ENCODE data around the gene MTPN. TPM values are rescaled to one million over a fixed set of nuclear protein-coding genes. Genes with fewer than 3 reads are reported as not detected.

MTPN gene
- total RNA-seq, 1 donor from 2014 or later = 142 TPM

DNA sequence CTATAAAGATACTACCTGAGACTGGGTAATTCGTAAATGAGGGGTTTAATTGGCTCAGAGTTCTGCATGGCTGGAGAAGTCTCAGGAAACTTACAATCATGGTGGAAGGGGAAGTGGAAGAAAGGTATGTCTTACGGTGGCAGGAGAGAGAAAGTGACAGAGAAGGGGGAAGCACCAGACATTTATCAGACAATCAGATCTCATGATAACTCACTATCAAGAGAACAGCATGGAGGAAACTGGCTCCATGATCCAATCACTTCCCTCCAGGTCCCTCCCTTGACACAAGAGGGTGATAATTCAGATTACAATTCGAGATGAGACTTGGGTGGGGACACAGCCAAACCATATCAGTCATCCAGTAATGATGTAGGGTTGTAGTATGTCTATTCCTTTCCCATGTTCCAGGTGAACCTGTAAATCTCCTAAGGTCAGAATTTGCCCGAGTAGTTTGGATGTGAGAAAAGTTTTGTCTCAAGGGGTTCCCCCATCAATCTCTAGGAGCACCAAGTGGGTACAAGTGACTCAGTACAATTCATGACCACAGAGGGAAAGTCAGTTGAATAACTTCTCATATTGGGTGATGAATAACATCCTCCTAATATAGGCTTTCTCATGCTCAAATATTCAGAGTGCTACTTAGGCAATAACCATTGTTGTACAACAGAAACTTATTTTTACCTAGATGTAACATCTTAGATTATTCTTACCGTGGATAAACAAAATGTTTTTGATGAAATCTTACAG, 39.7 kb upstream of the MTPN start:
- Mint-ChIP-seq H3K27me3 (ENCODE audit: low read depth) (peaks cover 29% of the 10 kb centered on the region), H3K4me1 (ENCODE audit: low read depth) (no peaks in the 10 kb centered on the region), H3K9me3 (ENCODE audit: low read depth) (no peaks in the 10 kb centered on the region), H3K36me3 (ENCODE audit: low read depth) (no peaks in the 10 kb centered on the region), H3K4me3 (ENCODE audit: unreplicated experiment) (no peak overlapping the region), H3K27ac (ENCODE audit: unreplicated experiment) (no peak overlapping the region)
- no peak for DNase-seq (ENCODE audit: low spot score)
- TF ChIP-seq, protein P1, sequence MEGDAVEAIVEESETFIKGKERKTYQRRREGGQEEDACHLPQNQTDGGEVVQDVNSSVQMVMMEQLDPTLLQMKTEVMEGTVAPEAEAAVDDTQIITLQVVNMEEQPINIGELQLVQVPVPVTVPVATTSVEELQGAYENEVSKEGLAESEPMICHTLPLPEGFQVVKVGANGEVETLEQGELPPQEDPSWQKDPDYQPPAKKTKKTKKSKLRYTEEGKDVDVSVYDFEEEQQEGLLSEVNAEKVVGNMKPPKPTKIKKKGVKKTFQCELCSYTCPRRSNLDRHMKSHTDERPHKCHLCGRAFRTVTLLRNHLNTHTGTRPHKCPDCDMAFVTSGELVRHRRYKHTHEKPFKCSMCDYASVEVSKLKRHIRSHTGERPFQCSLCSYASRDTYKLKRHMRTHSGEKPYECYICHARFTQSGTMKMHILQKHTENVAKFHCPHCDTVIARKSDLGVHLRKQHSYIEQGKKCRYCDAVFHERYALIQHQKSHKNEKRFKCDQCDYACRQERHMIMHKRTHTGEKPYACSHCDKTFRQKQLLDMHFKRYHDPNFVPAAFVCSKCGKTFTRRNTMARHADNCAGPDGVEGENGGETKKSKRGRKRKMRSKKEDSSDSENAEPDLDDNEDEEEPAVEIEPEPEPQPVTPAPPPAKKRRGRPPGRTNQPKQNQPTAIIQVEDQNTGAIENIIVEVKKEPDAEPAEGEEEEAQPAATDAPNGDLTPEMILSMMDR (IDR thresholded peaks at IDR 0.05) = no peak

DNA sequence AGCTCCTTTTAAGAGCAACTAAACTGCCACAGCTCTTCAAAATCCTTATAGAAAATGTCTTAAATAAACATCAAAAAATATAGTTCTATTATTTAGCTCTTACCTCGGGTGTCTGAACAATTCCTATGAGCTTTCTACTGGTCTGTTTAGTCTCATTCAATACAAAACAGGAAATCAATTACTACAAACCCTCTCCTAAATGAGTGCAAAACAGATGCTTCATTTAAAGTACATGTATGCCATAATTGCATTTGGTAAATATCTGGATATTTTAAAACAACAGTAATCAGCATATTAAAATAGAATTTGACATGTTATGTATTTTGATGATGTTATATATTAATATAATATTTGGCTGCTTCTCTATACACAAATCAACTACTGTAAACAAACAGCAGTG, 38.5 kb upstream of the MTPN start:
- no peak overlapping the region for H3K4me3 Mint-ChIP-seq (ENCODE audit: unreplicated experiment)
- H3K4me1 Mint-ChIP-seq (ENCODE audit: low read depth) = no peaks in the 10 kb centered on the region
- H3K27me3 Mint-ChIP-seq (ENCODE audit: low read depth) = peaks cover 31% of the 10 kb centered on the region
- H3K27ac Mint-ChIP-seq (ENCODE audit: unreplicated experiment) = no peak overlapping the region
- H3K36me3 Mint-ChIP-seq (ENCODE audit: low read depth) = no peaks in the 10 kb centered on the region
- H3K9me3 Mint-ChIP-seq (ENCODE audit: low read depth) = no peaks in the 10 kb centered on the region
- TF ChIP-seq, protein P1 (IDR thresholded peaks at IDR 0.05) = no peak
- no peak for DNase-seq (ENCODE audit: low spot score)

DNA sequence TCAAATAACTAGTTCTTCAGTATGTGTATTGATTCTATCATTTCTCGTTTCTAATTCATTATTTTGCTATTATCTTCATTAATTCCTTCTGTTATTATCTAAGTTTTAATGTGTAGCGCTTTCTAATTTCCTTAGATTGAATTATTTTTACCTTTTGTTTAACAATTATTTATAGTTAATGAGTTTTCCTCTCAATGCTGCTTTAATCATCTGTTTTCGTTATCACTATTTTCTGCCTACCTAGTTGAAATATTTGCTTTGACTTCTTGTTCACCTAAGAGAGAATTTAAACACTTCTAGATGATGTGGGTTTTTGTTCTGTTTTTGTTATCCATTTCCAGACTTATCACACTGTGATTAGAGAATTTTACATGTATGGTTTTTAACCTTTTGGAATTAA, 37.5 kb upstream of the MTPN start:
- no peak for DNase-seq (ENCODE audit: low spot score)
- Mint-ChIP-seq H3K27me3 (ENCODE audit: low read depth) (peaks cover 32% of the 10 kb centered on the region), H3K4me1 (ENCODE audit: low read depth) (no peaks in the 10 kb centered on the region), H3K9me3 (ENCODE audit: low read depth) (no peaks in the 10 kb centered on the region), H3K4me3 (ENCODE audit: unreplicated experiment) (no peak overlapping the region), H3K27ac (ENCODE audit: unreplicated experiment) (no peak overlapping the region), H3K36me3 (ENCODE audit: low read depth) (no peaks in the 10 kb centered on the region)
- TF ChIP-seq, protein P1 (IDR thresholded peaks at IDR 0.05) = no peak

DNA sequence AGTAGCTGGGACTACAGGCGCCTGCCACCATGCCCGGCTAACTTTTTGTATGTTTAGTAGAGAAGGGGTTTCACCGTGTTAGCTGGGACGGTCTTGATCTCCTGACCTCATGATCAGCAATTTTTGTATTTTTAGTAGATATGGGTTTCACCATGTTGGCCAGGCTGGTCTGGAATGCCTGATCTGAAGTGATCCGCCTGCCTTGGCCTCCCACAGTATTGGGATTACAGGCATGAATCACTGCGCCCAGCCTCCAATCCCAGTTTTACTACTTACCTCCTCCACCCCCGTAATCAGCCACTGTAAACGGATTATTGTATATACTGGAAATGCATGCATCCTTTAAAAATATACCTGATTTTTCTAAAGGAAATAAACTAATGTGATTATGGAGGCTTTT, 35.1 kb upstream of the MTPN start:
- Mint-ChIP-seq H3K36me3 (ENCODE audit: low read depth) (no peaks in the 10 kb centered on the region), H3K4me1 (ENCODE audit: low read depth) (peaks cover 3% of the 10 kb centered on the region), H3K27ac (ENCODE audit: unreplicated experiment) (no peak overlapping the region), H3K27me3 (ENCODE audit: low read depth) (peaks cover 29% of the 10 kb centered on the region), H3K9me3 (ENCODE audit: low read depth) (no peaks in the 10 kb centered on the region), H3K4me3 (ENCODE audit: unreplicated experiment) (no peak overlapping the region)
- TF ChIP-seq, protein P1 (IDR thresholded peaks at IDR 0.05) = no peak
- DNase-seq (ENCODE audit: low spot score) = no peak

DNA sequence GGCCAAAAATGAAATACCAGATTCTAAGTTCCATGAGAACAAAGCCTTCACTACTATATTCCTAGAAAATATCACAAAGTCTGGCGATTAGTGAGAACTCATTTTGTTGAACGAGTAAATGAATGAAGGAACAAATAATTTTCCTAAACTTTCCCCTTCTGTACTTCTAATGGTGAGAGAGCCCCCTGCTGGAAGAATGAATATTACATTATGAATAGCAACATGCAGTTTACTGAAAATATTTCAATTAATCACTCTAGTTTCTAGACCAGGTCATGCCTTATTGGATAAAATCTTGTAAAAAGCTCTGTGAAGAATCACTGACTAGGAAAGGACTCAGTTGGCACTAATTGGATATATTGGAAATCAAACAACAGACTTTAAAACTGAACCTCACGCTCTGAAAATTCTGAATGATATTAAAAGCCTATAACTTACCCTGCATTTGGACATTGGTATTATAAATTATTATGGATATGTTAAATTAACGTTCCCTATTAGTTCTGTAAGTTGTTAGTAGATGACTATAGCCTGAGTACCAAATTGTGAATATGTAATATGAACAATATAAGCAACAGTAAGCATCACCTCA, 32.4 kb upstream of the MTPN start:
- Mint-ChIP-seq H3K4me1 (ENCODE audit: low read depth) (peaks cover 3% of the 10 kb centered on the region), H3K36me3 (ENCODE audit: low read depth) (no peaks in the 10 kb centered on the region), H3K9me3 (ENCODE audit: low read depth) (no peaks in the 10 kb centered on the region), H3K4me3 (ENCODE audit: unreplicated experiment) (no peak overlapping the region), H3K27ac (ENCODE audit: unreplicated experiment) (no peak overlapping the region), H3K27me3 (ENCODE audit: low read depth) (peaks cover 19% of the 10 kb centered on the region)
- DNase-seq (ENCODE audit: low spot score) = no peak
- TF ChIP-seq, protein P1 (IDR thresholded peaks at IDR 0.05) = peak; percentile 97

Data from chondrocyte (in vitro differentiated cells).